ENCODE data around the gene RIPOR1.
"Not testable (repeated sequence)": the region's sequence is repeated elsewhere in the genome, so short reads cannot be mapped to it uniquely, and the experiment has no call there.

RIPOR1 gene

GRCh38 chr16:67483731-67484525, 44.7 kb upstream of the RIPOR1 start:
- H3K4me3 ChIP-seq (ENCODE audit: control insufficient read depth, low read depth, low read length): no peak overlapping the region
- no peak for TF ChIP-seq CTCF (IDR thresholded peaks at IDR 0.05; ENCODE audit: control insufficient read depth, insufficient read depth, low read depth, low read length, missing control alignments)
- no peak for DNase-seq (ENCODE audit: low read depth)

- no peak for TF ChIP-seq CTCF (IDR thresholded peaks at IDR 0.05; ENCODE audit: control insufficient read depth, insufficient read depth, low read depth, low read length, missing control alignments)
- no peak overlapping the region for H3K4me3 ChIP-seq (ENCODE audit: control insufficient read depth, low read depth, low read length)
- DNase-seq (ENCODE audit: low read depth): no peak
Observed at GRCh38 chr16:67486805-67487204, 41.8 kb upstream of the RIPOR1 start.

- DNase-seq (ENCODE audit: low read depth); H3K4me3 ChIP-seq (ENCODE audit: control insufficient read depth, low read depth, low read length): not testable (repeated sequence)
Observed at GRCh38 chr16:67487561-67487960, 41.1 kb upstream of the RIPOR1 start.

- H3K4me3 ChIP-seq (ENCODE audit: control insufficient read depth, low read depth, low read length): no peak overlapping the region
- no peak for DNase-seq (ENCODE audit: low read depth)
- TF ChIP-seq CTCF (IDR thresholded peaks at IDR 0.05; ENCODE audit: control insufficient read depth, insufficient read depth, low read depth, low read length, missing control alignments): no peak
Observed at GRCh38 chr16:67489401-67490083, 39.1 kb upstream of the RIPOR1 start.

GRCh38 chr16:67490335-67491096, 38.1 kb upstream of the RIPOR1 start:
- H3K4me3 ChIP-seq (ENCODE audit: control insufficient read depth, low read depth, low read length): no peak overlapping the region
- peak; percentile 11 for DNase-seq (ENCODE audit: low read depth)
- no peak for TF ChIP-seq CTCF (IDR thresholded peaks at IDR 0.05; ENCODE audit: control insufficient read depth, insufficient read depth, low read depth, low read length, missing control alignments)

GRCh38 chr16:67499106-67499505, 29.5 kb upstream of the RIPOR1 start:
- DNase-seq (ENCODE audit: low read depth): no peak
- no peak for TF ChIP-seq CTCF (IDR thresholded peaks at IDR 0.05; ENCODE audit: control insufficient read depth, insufficient read depth, low read depth, low read length, missing control alignments)
- H3K4me3 ChIP-seq (ENCODE audit: control insufficient read depth, low read depth, low read length): no peak overlapping the region
